Naive thymus-derived CD4-positive, alpha-beta T cell (primary cell): Measurements from ENCODE around the gene ZBTB7C. TPM values are rescaled to one million over a fixed set of nuclear protein-coding genes. Genes with fewer than 3 reads are reported as not detected.

Experiments used
- ATAC-seq: fragments of 150-1000 bp; cut with Tn5 transposase; 2 replicates; pipeline ENCODE4 v1.10.0; 2021; ENCODE audit warnings: mild to moderate bottlenecking, moderate library complexity
- CTCF ChIA-PET: fragments of 350-600 bp; sonication (Branson Sonifier 250); formaldehyde crosslinking; loops from one replicate; lab custom pipeline; 2021; ENCODE audit warnings: antibody characterized with exemption; lab: Charles Lee
- POLR2A ChIA-PET: fragments of 350-600 bp; sonication (Branson Sonifier 250); formaldehyde crosslinking; loops from one replicate; lab custom pipeline; 2021; ENCODE audit warnings: antibody characterized with exemption, inconsistent platforms; lab: Charles Lee
- DNase-seq, 9 donors: peaks; one replicate each; pipeline versions ENCODE4 v3.0.0 to v3.0.0-alpha.2; 2020 to 2022; ENCODE audit warnings: mixed read lengths in 1 of 9
- H3K27ac ChIP-seq: one replicate; pipeline ENCODE4 v1.7.0; 2013; ENCODE audit warnings: mild to moderate bottlenecking, low read depth, low read length, moderate library complexity
- H3K27me3 ChIP-seq, 2 donors: one replicate each; pipeline ENCODE4 v1.7.0; 2013; ENCODE audit warnings: low read length in 2 of 2, mild to moderate bottlenecking in 2 of 2, moderate library complexity in 2 of 2; ENCODE audit not compliant: control insufficient read depth in 2 of 2, insufficient read depth in 2 of 2
- H3K36me3 ChIP-seq, 3 experiments: 1 replicate in 2 of 3; 2 replicates in 1 of 3; pipeline ENCODE4 v1.7.0; 2013; ENCODE audit warnings: low read length in 3 of 3, mild to moderate bottlenecking in 3 of 3, moderate library complexity in 1 of 3; ENCODE audit not compliant: insufficient read depth in 3 of 3, control insufficient read depth in 2 of 3
- H3K4me1 ChIP-seq, 2 donors: one replicate each; pipeline ENCODE4 v1.7.0; 2013; ENCODE audit warnings: low read length in 2 of 2, mild to moderate bottlenecking in 2 of 2, moderate library complexity in 1 of 2; ENCODE audit not compliant: control insufficient read depth in 2 of 2, insufficient read depth in 2 of 2
- H3K4me3 ChIP-seq: 2 replicates; pipeline ENCODE4 v1.7.0; 2013; ENCODE audit warnings: mild to moderate bottlenecking, low read length
- H3K9me3 ChIP-seq, 3 experiments: 1 replicate in 2 of 3; 2 replicates in 1 of 3; pipeline ENCODE4 v1.7.0; 2013; ENCODE audit warnings: low read length in 3 of 3; ENCODE audit not compliant: control insufficient read depth in 2 of 3
- H3K27ac Mint-ChIP-seq, 9 donors: one replicate each; pipeline ENCODE4 v1.8.0; 2020 to 2022; ENCODE audit warnings: mixed read lengths in 9 of 9, mild to moderate bottlenecking in 8 of 9, moderate library complexity in 5 of 9, inconsistent platforms in 2 of 9
- H3K27me3 Mint-ChIP-seq, 5 donors: one replicate each; pipeline ENCODE4 v1.8.0; 2021 to 2022; ENCODE audit warnings: mixed read lengths in 5 of 5, mild to moderate bottlenecking in 1 of 5
- H3K36me3 Mint-ChIP-seq, 5 donors: one replicate each; pipeline ENCODE4 v1.8.0; 2020 to 2022; ENCODE audit warnings: mixed read lengths in 5 of 5, mild to moderate bottlenecking in 3 of 5, inconsistent platforms in 1 of 5
- H3K4me1 Mint-ChIP-seq, 7 donors: one replicate each; pipeline ENCODE4 v1.8.0; 2020 to 2022; ENCODE audit warnings: mixed read lengths in 7 of 7, mild to moderate bottlenecking in 3 of 7, inconsistent platforms in 1 of 7
- H3K4me3 Mint-ChIP-seq, 10 donors: one replicate each; pipeline ENCODE4 v1.8.0; 2020 to 2022; ENCODE audit warnings: mild to moderate bottlenecking in 10 of 10, mixed read lengths in 10 of 10, moderate library complexity in 6 of 10, inconsistent platforms in 2 of 10
- H3K9me3 Mint-ChIP-seq, 11 donors: one replicate each; pipeline ENCODE4 v1.8.0; 2020 to 2022; ENCODE audit warnings: mixed read lengths in 11 of 11, mild to moderate bottlenecking in 4 of 11, inconsistent platforms in 1 of 11, moderate library complexity in 1 of 11
- intact Hi-C, 2 donors: fragments of 100-400 bp; cut with micrococcal nuclease; formaldehyde crosslinking; loops; one replicate each; pipeline ENCODE4 v1.15.1; 2023
- polyA plus RNA-seq, 2 donors: library from polyadenylated mRNA; unstranded; fragments of 300-500 nt; fragmentation: Illumina TruSeq; gene quantifications; one replicate each; pipeline ENCODE4 v1.2.3, GENCODE V29; 2021
- total RNA-seq, 6 experiments: library from RNA in 5 of 6; stranded (reverse) in 5 of 6; gene quantifications; 1 replicate in 5 of 6; 2 replicates in 1 of 6; pipeline ENCODE4 v1.2.3 and lab custom pipeline; 2021 to 2026

ZBTB7C gene
- total and polyA plus RNA-seq, 7 experiments from 2014 or later = 0.51 TPM; not detected in 6

DNA sequence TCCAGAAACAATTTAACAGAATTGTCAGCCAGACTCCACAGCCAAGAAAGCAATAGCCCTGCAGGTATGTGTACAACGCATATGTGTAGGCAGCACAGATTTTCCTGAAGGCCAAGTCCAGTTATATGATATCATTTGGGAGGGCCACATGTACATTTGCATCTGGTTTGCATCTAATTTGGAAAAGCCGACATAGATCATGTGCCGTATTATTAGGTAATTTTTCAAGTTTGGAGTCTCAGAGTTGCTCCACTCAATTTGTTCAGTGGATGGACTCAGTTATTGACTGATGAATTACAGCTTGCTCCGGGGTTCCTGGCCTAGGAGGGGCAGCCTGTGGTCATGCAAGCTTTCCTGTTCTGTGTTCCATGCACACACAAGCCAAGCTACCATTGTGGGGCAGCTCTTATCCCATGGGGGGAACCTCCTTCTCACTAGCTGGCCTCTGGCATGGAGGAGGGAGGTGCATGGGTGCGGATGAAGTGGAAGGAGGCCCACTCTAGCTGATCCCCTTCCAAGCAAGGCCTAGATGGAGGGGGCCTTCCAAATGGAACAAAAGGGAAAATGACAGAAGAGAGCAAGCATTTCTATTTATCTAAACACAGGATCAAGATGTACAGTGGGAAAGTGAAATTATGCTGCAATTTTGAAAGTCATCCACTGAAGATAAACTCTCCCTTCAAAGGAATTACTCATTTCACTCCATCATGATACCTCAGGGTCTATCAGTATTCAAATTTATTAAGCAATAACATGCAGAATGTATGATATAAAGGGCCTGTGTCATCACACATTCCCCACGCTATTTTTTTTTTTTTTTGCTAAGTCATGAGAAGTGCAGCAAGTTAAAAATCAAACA, 276.2 kb downstream of the ZBTB7C start:
- Histone ChIP-seq H3K4me1 (no peaks in the 10 kb centered on the region), H3K27me3 (no peaks in the 10 kb centered on the region), H3K9me3 (no peaks in the 10 kb centered on the region), H3K36me3 (no peaks in the 10 kb centered on the region), H3K27ac (no peak overlapping the region), H3K4me3 (no peak overlapping the region)
- H3K36me3 Mint-ChIP-seq = peaks cover 0 to 2% (median 0%) of the 10 kb centered on the region in 5 donors
- H3K4me3 Mint-ChIP-seq = no peak overlapping the region
- POLR2A ChIA-PET = no interaction called here
- H3K27ac Mint-ChIP-seq = no peak overlapping the region
- H3K9me3 Mint-ChIP-seq = no peaks in the 10 kb centered on the region
- no peak for DNase-seq
- H3K27me3 Mint-ChIP-seq = peaks cover 35 to 82% (median 47%) of the 10 kb centered on the region in 5 donors
- CTCF ChIA-PET = no interaction called here
- H3K4me1 Mint-ChIP-seq = peaks cover 0 to 28% (median 7%) of the 10 kb centered on the region in 7 donors
- intact Hi-C loops = no loop called here
- ATAC-seq = no peak

- H3K27me3 Mint-ChIP-seq = peaks cover 27 to 72% (median 44%) of the 10 kb centered on the region in 5 donors
- H3K4me3 Mint-ChIP-seq = no peak overlapping the region
- no peak overlapping the region for H3K4me3 ChIP-seq
- no peaks in the 10 kb centered on the region for H3K27me3 ChIP-seq
- POLR2A ChIA-PET = interaction anchor here (0.6 kb wide), 1 partner anchor 157 kb away, joined by 3 read pairs; no protein-coding TSS in a partner anchor
- intact Hi-C loops = no loop called here
- H3K4me1 ChIP-seq = no peaks in the 10 kb centered on the region
- no peak overlapping the region for H3K27ac ChIP-seq
- no peaks in the 10 kb centered on the region for H3K9me3 Mint-ChIP-seq
- DNase-seq = no peak
- H3K4me1 Mint-ChIP-seq = peaks cover 0 to 14% (median 0%) of the 10 kb centered on the region in 7 donors
- H3K9me3 ChIP-seq = no peaks in the 10 kb centered on the region
- CTCF ChIA-PET = no interaction called here
- peaks cover 0 to 2% (median 0%) of the 10 kb centered on the region in 5 donors for H3K36me3 Mint-ChIP-seq
- H3K36me3 ChIP-seq = no peaks in the 10 kb centered on the region
- ATAC-seq = no peak
- no peak overlapping the region for H3K27ac Mint-ChIP-seq
These were observed 278.1 kb downstream of the ZBTB7C start for GRCh38 chr18:48131042-48131441.

DNA sequence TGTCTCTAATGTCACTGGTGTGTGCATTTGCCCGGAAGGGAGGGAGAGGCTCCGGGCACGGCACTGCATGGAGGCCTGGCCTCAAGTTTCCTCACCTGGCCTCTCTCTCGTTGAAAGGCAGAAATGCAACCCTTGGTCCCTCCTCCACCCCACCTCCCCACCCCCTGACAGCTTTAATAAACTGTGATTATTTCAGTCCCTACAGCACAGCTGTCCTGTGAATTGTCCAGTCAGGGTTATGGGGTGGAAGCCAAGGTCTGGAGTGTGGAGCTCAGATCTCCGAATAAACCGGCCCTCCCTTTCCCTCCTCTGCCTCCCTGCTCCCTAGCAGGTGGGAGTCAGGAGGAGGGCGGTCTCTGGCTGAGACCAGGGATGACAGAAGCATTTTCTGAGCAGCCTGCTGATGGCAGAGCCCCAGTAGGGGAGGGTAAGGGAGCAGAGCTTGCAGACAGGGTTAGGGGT, 279.5 kb downstream of the ZBTB7C start:
- no peak overlapping the region for H3K27ac ChIP-seq
- no peak for DNase-seq
- ChIA-PET POLR2A (no interaction called here), CTCF (no interaction called here)
- Mint-ChIP-seq H3K4me3 (no peak overlapping the region), H3K27me3 (peaks cover 20 to 63% (median 32%) of the 10 kb centered on the region in 5 donors), H3K9me3 (no peaks in the 10 kb centered on the region), H3K36me3 (no peaks in the 10 kb centered on the region), H3K27ac (no peak overlapping the region), H3K4me1 (peaks cover 0 to 22% (median 0%) of the 10 kb centered on the region in 7 donors)
- no peaks in the 10 kb centered on the region for H3K36me3 ChIP-seq
- H3K4me1 ChIP-seq = no peaks in the 10 kb centered on the region
- H3K4me3 ChIP-seq = no peak overlapping the region
- no peaks in the 10 kb centered on the region for H3K9me3 ChIP-seq
- intact Hi-C loops = no loop called here
- no peak for ATAC-seq
- H3K27me3 ChIP-seq = no peaks in the 10 kb centered on the region

- Mint-ChIP-seq H3K4me3 (no peak overlapping the region), H3K36me3 (no peaks in the 10 kb centered on the region), H3K4me1 (peaks cover 0 to 20% (median 0%) of the 10 kb centered on the region in 7 donors), H3K9me3 (no peaks in the 10 kb centered on the region), H3K27me3 (peaks cover 11 to 46% (median 27%) of the 10 kb centered on the region in 5 donors), H3K27ac (no peak overlapping the region)
- Histone ChIP-seq H3K9me3 (no peaks in the 10 kb centered on the region), H3K27ac (no peak overlapping the region), H3K27me3 (no peaks in the 10 kb centered on the region), H3K4me1 (no peaks in the 10 kb centered on the region), H3K36me3 (no peaks in the 10 kb centered on the region), H3K4me3 (no peak overlapping the region)
- intact Hi-C loops = no loop called here
- ATAC-seq = no peak
- ChIA-PET POLR2A (no interaction called here), CTCF (no interaction called here)
- no peak for DNase-seq
These were observed 281.6 kb downstream of the ZBTB7C start for GRCh38 chr18:48127606-48128005.

- Mint-ChIP-seq H3K4me1 (peaks cover 0 to 20% (median 0%) of the 10 kb centered on the region in 7 donors), H3K27me3 (peaks cover 11 to 44% (median 28%) of the 10 kb centered on the region in 5 donors)
- CTCF ChIA-PET = no interaction called here
These were observed 282.9 kb downstream of the ZBTB7C start for GRCh38 chr18:48126240-48126639.

GRCh38 chr18:48125724-48126123, 283.5 kb downstream of the ZBTB7C start:
- no peak overlapping the region for H3K4me3 ChIP-seq
- ChIA-PET CTCF (no interaction called here), POLR2A (no interaction called here)
- Mint-ChIP-seq H3K27ac (no peak overlapping the region), H3K9me3 (no peaks in the 10 kb centered on the region), H3K4me3 (no peak overlapping the region), H3K27me3 (peaks cover 11 to 38% (median 28%) of the 10 kb centered on the region in 5 donors), H3K4me1 (peaks cover 0 to 20% (median 0%) of the 10 kb centered on the region in 7 donors), H3K36me3 (no peaks in the 10 kb centered on the region)
- H3K27me3 ChIP-seq = no peaks in the 10 kb centered on the region
- ATAC-seq (no peak), DNase-seq (no peak)
- no peaks in the 10 kb centered on the region for H3K9me3 ChIP-seq
- H3K27ac ChIP-seq = no peak overlapping the region
- H3K4me1 ChIP-seq = no peaks in the 10 kb centered on the region
- intact Hi-C loops = no loop called here
- H3K36me3 ChIP-seq = no peaks in the 10 kb centered on the region

More at GRCh38 chr18:48126240-48126639, 282.9 kb downstream of the ZBTB7C start:
- Histone ChIP-seq H3K27ac (no peak overlapping the region), H3K36me3 (no peaks in the 10 kb centered on the region), H3K4me1 (no peaks in the 10 kb centered on the region), H3K9me3 (no peaks in the 10 kb centered on the region), H3K27me3 (no peaks in the 10 kb centered on the region), H3K4me3 (no peak overlapping the region)
- POLR2A ChIA-PET = no interaction called here
- H3K9me3 Mint-ChIP-seq = no peaks in the 10 kb centered on the region
- H3K4me3 Mint-ChIP-seq = no peak overlapping the region
- H3K27ac Mint-ChIP-seq = no peak overlapping the region
- DNase-seq (no peak), ATAC-seq (no peak)
- no peaks in the 10 kb centered on the region for H3K36me3 Mint-ChIP-seq
- intact Hi-C loops = no loop called here
